HepG2 (cell line): ENCODE data around the gene DHX57. TPM values are rescaled to one million over a fixed set of nuclear protein-coding genes. Genes with fewer than 3 reads are reported as not detected.

ENCODE experiments used
- CBX5 ChIP-seq: sonication (generic); formaldehyde crosslinking; IDR thresholded peaks from 2 replicates; pipeline ENCODE4 v1.4.0; 2020; ENCODE audit warnings: missing genetic modification reagents, borderline replicate concordance
- HES4 ChIP-seq: sonication (generic); formaldehyde crosslinking; IDR thresholded peaks from 2 replicates; pipeline ENCODE4 v1.9.0; 2021; ENCODE audit warnings: mild to moderate bottlenecking, missing genetic modification reagents, borderline replicate concordance
- KLF16 ChIP-seq, 2 experiments: sonication (generic) in 1 of 2; formaldehyde crosslinking in 1 of 2; IDR thresholded peaks; 2 replicates each; pipeline versions ENCODE4 v1.6.1 to v1.8.0; 2016 to 2023; ENCODE audit warnings: missing genetic modification reagents in 2 of 2, missing compliant biosample characterization in 1 of 2
- MYC ChIP-seq: sonication (generic); formaldehyde crosslinking; IDR thresholded peaks from 2 replicates; pipeline ENCODE4 v1.9.0; 2021; ENCODE audit warnings: missing genetic modification reagents, borderline replicate concordance
- NFYC ChIP-seq: IDR thresholded peaks from 2 replicates; pipeline ENCODE4 v1.6.1; 2016; ENCODE audit warnings: missing genetic modification reagents, missing compliant biosample characterization
- SMAD9 ChIP-seq: sonication (generic); formaldehyde crosslinking; IDR thresholded peaks from 2 replicates; pipeline ENCODE4 v1.5.1; 2020; ENCODE audit warnings: mild to moderate bottlenecking, missing genetic modification reagents
- YY1 ChIP-seq: IDR thresholded peaks from 2 replicates; pipeline ENCODE4 v1.6.1; 2011; ENCODE audit warnings: low read length, low read depth, moderate library complexity, mild to moderate bottlenecking; ENCODE audit not compliant: insufficient read depth, insufficient replicate concordance
- ZNF20 ChIP-seq: sonication (generic); formaldehyde crosslinking; IDR thresholded peaks from 2 replicates; pipeline ENCODE4 v1.4.0; 2020; ENCODE audit warnings: mild to moderate bottlenecking, moderate library complexity, missing genetic modification reagents
- ZNF232 ChIP-seq: sonication (generic); formaldehyde crosslinking; IDR thresholded peaks from 2 replicates; pipeline ENCODE4 v1.4.0; 2020; ENCODE audit warnings: missing genetic modification reagents, borderline replicate concordance
- ZNF292 ChIP-seq: sonication (generic); formaldehyde crosslinking; IDR thresholded peaks from 2 replicates; pipeline ENCODE4 v1.8.1; 2022; ENCODE audit warnings: mild to moderate bottlenecking, low read depth, missing genetic modification reagents, borderline replicate concordance
- ZNF3 ChIP-seq: IDR thresholded peaks from 2 replicates; pipeline ENCODE4 v1.7.0; 2017; ENCODE audit warnings: inconsistent platforms
- ZNF557 ChIP-seq: sonication (generic); formaldehyde crosslinking; IDR thresholded peaks from 2 replicates; pipeline ENCODE4 v1.4.0; 2020; ENCODE audit warnings: missing genetic modification reagents
- ZNF792 ChIP-seq: IDR thresholded peaks from 2 replicates; pipeline ENCODE4 v1.6.1; 2016
- ZNF841 ChIP-seq: sonication (generic); formaldehyde crosslinking; IDR thresholded peaks from 2 replicates; pipeline ENCODE4 v1.8.1; 2023; ENCODE audit warnings: missing genetic modification reagents, borderline replicate concordance
- polyA plus RNA-seq, 8 experiments: library from polyadenylated mRNA; depleted of rRNA in 3 of 8; stranded (reverse) in 7 of 8; unstranded in 1 of 8; fragments of >200 nt; fragmentation: Illumina TruSeq in 4 of 8; extraction: Trizol in 4 of 8; gene quantifications; 2 replicates each; pipeline versions ENCODE4 v1.2.1 to v1.2.3, GENCODE V29; 2011 to 2016; ENCODE audit warnings: low read depth in 4 of 8, missing spikeins in 1 of 8, mixed read lengths in 1 of 8; ENCODE audit not compliant: insufficient read depth in 1 of 8
- total RNA-seq, 5 experiments: library from RNA; depleted of rRNA; stranded (reverse); fragments of >200 nt; fragmentation: Illumina TruSeq; extraction: Trizol; gene quantifications; 2 replicates each; pipeline ENCODE4 v1.2.3, GENCODE V29; 2016; ENCODE audit warnings: low read depth in 1 of 5
- TF ChIP-seq, protein P1 (sequence below): sonication (generic); formaldehyde crosslinking; IDR thresholded peaks from 2 replicates; pipeline ENCODE4 v1.5.1; 2020; ENCODE audit warnings: mild to moderate bottlenecking, missing genetic modification reagents, moderate library complexity
- TF ChIP-seq, protein P2 (sequence below): sonication (generic); formaldehyde crosslinking; IDR thresholded peaks from 2 replicates; pipeline ENCODE4 v1.8.0; 2022; ENCODE audit warnings: mild to moderate bottlenecking, missing genetic modification reagents, moderate library complexity
- TF ChIP-seq, protein P3 (sequence below): sonication (generic); formaldehyde crosslinking; IDR thresholded peaks from 2 replicates; pipeline ENCODE4 v1.4.0; 2020; ENCODE audit warnings: missing genetic modification reagents, borderline replicate concordance
- TF ChIP-seq, protein P4 (sequence below): sonication (generic); formaldehyde crosslinking; IDR thresholded peaks from 2 replicates; pipeline ENCODE4 v1.5.0; 2020; ENCODE audit warnings: mild to moderate bottlenecking, missing genetic modification reagents
- TF ChIP-seq, protein P5 (sequence below): sonication (generic); formaldehyde crosslinking; IDR thresholded peaks from 2 replicates; pipeline ENCODE4 v1.4.0; 2020; ENCODE audit warnings: mild to moderate bottlenecking, missing genetic modification reagents

The DHX57 gene
- total and polyA plus RNA-seq, 2 of the 13 experiments (the other 11 are each of a cell fraction or from before 2014, with no cell fraction given), result 9.2 to 24.2 TPM

DNA sequence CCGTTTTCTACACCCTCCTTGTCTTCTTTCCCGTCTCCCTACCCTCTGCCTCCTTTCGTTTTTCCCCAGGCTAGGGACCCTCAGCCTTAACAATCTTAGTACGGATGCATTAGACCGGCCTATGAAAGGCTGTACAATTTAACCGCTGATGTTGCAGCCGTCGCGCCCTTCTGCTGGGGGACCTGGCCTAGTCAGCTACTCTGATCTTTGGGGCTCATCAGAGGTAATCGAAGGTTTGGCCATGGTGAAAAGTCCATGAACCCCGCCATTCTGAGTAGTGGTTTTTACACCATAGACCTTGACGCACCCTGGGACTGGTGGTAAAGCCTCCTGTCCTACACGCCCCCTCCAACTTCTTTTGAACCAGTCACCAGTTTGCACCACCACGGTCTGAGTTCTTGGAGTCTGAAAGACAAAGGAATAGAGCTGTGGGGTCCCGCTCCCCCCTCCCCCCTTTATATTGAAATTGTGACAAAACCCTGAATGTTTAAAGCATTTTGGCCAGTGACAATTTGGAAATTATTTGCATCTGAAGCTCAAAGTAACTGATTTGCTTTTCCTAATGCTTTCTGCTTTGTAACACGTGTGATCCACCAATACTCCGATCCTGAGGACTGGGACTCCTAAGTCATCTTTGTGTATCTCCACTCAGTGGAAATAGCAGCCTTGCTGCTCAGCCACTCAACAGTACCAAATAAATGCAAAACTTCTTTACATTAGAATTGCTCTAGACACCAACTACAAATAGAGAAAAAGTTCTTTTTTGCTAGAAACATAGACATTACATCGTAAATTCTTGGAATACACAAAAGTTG is 123.9 kb downstream of the DHX57 start (continued):
- TF ChIP-seq ZNF232 (CRISPR knock-in tag) (no peak), NFYC (CRISPR knock-in tag) (0 out of 2 replicates have a peak, but pooled peaks have one; percentile 3), MYC (CRISPR knock-in tag) (no peak), KLF16 (CRISPR knock-in tag; IDR thresholded peaks at IDR 0.05) (no peak), YY1 (no peak), HES4 (CRISPR knock-in tag) (no peak), SMAD9 (CRISPR knock-in tag) (no peak), ZNF557 (CRISPR knock-in tag) (no peak), ZNF3 (CRISPR knock-in tag) (0 out of 2 replicates have a peak, but pooled peaks have one; percentile 28), ZNF292 (CRISPR knock-in tag) (no peak), CBX5 (CRISPR knock-in tag) (no peak), ZNF20 (CRISPR knock-in tag) (no peak), ZNF841 (CRISPR knock-in tag) (no peak), ZNF792 (CRISPR knock-in tag) (no peak)
- TF ChIP-seq, protein P1, sequence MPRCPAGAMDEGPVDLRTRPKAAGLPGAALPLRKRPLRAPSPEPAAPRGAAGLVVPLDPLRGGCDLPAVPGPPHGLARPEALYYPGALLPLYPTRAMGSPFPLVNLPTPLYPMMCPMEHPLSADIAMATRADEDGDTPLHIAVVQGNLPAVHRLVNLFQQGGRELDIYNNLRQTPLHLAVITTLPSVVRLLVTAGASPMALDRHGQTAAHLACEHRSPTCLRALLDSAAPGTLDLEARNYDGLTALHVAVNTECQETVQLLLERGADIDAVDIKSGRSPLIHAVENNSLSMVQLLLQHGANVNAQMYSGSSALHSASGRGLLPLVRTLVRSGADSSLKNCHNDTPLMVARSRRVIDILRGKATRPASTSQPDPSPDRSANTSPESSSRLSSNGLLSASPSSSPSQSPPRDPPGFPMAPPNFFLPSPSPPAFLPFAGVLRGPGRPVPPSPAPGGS (CRISPR knock-in tag), result no peak
- TF ChIP-seq, protein P2, sequence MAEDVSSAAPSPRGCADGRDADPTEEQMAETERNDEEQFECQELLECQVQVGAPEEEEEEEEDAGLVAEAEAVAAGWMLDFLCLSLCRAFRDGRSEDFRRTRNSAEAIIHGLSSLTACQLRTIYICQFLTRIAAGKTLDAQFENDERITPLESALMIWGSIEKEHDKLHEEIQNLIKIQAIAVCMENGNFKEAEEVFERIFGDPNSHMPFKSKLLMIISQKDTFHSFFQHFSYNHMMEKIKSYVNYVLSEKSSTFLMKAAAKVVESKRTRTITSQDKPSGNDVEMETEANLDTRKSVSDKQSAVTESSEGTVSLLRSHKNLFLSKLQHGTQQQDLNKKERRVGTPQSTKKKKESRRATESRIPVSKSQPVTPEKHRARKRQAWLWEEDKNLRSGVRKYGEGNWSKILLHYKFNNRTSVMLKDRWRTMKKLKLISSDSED, result no peak
- TF ChIP-seq, protein P3, sequence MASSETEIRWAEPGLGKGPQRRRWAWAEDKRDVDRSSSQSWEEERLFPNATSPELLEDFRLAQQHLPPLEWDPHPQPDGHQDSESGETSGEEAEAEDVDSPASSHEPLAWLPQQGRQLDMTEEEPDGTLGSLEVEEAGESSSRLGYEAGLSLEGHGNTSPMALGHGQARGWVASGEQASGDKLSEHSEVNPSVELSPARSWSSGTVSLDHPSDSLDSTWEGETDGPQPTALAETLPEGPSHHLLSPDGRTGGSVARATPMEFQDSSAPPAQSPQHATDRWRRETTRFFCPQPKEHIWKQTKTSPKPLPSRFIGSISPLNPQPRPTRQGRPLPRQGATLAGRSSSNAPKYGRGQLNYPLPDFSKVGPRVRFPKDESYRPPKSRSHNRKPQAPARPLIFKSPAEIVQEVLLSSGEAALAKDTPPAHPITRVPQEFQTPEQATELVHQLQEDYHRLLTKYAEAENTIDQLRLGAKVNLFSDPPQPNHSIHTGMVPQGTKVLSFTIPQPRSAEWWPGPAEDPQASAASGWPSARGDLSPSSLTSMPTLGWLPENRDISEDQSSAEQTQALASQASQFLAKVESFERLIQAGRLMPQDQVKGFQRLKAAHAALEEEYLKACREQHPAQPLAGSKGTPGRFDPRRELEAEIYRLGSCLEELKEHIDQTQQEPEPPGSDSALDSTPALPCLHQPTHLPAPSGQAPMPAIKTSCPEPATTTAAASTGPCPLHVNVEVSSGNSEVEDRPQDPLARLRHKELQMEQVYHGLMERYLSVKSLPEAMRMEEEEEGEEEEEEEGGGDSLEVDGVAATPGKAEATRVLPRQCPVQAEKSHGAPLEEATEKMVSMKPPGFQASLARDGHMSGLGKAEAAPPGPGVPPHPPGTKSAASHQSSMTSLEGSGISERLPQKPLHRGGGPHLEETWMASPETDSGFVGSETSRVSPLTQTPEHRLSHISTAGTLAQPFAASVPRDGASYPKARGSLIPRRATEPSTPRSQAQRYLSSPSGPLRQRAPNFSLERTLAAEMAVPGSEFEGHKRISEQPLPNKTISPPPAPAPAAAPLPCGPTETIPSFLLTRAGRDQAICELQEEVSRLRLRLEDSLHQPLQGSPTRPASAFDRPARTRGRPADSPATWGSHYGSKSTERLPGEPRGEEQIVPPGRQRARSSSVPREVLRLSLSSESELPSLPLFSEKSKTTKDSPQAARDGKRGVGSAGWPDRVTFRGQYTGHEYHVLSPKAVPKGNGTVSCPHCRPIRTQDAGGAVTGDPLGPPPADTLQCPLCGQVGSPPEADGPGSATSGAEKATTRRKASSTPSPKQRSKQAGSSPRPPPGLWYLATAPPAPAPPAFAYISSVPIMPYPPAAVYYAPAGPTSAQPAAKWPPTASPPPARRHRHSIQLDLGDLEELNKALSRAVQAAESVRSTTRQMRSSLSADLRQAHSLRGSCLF (CRISPR knock-in tag), result no peak
- TF ChIP-seq, protein P4, sequence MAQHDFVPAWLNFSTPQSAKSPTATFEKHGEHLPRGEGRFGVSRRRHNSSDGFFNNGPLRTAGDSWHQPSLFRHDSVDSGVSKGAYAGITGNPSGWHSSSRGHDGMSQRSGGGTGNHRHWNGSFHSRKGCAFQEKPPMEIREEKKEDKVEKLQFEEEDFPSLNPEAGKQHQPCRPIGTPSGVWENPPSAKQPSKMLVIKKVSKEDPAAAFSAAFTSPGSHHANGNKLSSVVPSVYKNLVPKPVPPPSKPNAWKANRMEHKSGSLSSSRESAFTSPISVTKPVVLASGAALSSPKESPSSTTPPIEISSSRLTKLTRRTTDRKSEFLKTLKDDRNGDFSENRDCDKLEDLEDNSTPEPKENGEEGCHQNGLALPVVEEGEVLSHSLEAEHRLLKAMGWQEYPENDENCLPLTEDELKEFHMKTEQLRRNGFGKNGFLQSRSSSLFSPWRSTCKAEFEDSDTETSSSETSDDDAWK, result no peak
- TF ChIP-seq, protein P5, sequence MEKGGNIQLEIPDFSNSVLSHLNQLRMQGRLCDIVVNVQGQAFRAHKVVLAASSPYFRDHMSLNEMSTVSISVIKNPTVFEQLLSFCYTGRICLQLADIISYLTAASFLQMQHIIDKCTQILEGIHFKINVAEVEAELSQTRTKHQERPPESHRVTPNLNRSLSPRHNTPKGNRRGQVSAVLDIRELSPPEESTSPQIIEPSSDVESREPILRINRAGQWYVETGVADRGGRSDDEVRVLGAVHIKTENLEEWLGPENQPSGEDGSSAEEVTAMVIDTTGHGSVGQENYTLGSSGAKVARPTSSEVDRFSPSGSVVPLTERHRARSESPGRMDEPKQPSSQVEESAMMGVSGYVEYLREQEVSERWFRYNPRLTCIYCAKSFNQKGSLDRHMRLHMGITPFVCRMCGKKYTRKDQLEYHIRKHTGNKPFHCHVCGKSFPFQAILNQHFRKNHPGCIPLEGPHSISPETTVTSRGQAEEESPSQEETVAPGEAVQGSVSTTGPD (CRISPR knock-in tag), result 0 out of 2 replicates have a peak, but pooled peaks have one; percentile 56
